ENCODE data around the gene FBXO9.

The FBXO9 gene

GRCh38 chr6:53128842-53129241, 63.6 kb downstream of the FBXO9 start:
- Histone ChIP-seq H3K27ac (ENCODE audit: low read depth, low read length) (no peak overlapping the region), H3K27me3 (ENCODE audit: control insufficient read depth, insufficient read depth, low read length) (no peaks in the 10 kb centered on the region), H3K9ac (ENCODE audit: low read length) (no peak overlapping the region), H3K36me3 (ENCODE audit: control insufficient read depth, insufficient read depth, low read length) (no peaks in the 10 kb centered on the region), H3K4me3 (ENCODE audit: low read length) (no peak overlapping the region), H3K4me1 (ENCODE audit: control insufficient read depth, insufficient read depth, low read length) (no peaks in the 10 kb centered on the region)

DNA sequence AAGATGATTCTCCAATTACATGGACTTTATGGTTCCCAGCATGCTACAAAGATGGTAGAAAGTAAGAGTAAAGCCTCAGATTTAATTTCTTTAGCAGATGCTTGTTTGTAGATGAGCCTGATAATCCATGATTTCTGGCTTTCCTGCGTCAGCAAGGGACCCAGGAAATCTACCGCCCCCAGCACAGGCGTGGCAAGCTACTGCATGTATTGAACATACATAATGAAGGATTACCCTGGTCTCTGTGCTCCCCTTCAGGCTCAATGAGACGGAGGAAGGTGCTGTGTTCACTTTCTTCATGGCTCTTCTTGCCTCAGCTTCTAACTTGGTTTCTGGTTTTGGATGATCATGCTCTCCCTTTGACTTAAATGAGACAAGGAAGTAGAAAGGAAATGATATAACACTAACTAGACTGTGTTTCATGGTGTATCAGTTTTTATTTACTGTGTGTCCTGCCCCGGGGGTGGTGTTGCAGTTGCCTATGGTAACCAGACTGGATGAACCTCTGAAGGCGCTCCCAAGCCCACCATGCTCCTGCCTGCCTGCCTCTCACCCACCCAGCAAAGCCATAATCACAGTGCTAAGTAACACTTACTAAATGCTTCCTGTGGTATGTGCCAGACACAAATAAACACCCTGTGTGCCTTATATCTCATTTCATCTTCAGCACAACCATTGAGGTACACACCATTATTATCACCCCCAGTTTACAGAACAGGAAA, 65.5 kb downstream of the FBXO9 start:
- no peak overlapping the region for H3K9ac ChIP-seq (ENCODE audit: low read length)
- no peaks in the 10 kb centered on the region for H3K4me1 ChIP-seq (ENCODE audit: control insufficient read depth, insufficient read depth, low read length)
- no peaks in the 10 kb centered on the region for H3K36me3 ChIP-seq (ENCODE audit: control insufficient read depth, insufficient read depth, low read length)
- H3K4me3 ChIP-seq (ENCODE audit: low read length) = no peak overlapping the region
- H3K27me3 ChIP-seq (ENCODE audit: control insufficient read depth, insufficient read depth, low read length) = no peaks in the 10 kb centered on the region
- H3K27ac ChIP-seq (ENCODE audit: low read depth, low read length) = no peak overlapping the region

GRCh38 chr6:53133961-53134360, 68.8 kb downstream of the FBXO9 start:
- H3K27me3 ChIP-seq (ENCODE audit: control insufficient read depth, insufficient read depth, low read length) = no peaks in the 10 kb centered on the region
- H3K4me3 ChIP-seq (ENCODE audit: low read length) = no peak overlapping the region
- H3K27ac ChIP-seq (ENCODE audit: low read depth, low read length) = no peak overlapping the region
- H3K4me1 ChIP-seq (ENCODE audit: control insufficient read depth, insufficient read depth, low read length) = no peaks in the 10 kb centered on the region
- H3K9ac ChIP-seq (ENCODE audit: low read length) = no peak overlapping the region
- no peaks in the 10 kb centered on the region for H3K36me3 ChIP-seq (ENCODE audit: control insufficient read depth, insufficient read depth, low read length)

DNA sequence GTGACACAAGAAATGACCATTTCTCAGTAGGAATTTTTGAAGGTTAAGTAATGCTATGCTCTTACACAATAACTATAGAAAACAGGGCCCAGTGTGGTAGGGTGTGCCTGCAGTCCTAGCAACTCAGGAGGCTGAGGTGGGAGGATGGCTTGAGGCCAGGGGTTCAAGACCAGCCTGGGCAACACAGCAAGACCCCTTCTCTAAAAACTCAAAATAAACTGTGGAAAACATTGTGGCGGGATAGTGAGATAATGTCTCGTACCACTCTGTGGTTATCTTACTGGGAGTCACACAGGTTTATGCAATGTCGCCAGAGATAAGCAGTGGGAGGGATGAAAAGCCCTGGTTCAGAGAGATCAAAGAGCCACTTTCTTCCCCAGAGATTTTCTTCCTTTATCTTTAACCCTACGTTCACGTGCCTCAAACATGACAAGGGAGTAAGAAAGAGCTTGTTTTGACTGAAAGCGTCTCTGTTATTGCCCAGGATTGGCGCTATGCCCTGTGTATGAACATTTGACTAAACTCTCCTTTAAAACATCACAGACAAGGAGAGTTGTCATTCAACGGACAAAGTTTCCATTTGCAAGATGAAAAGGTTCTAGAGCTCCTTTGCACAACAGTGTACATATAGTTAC, 69.5 kb downstream of the FBXO9 start:
- Histone ChIP-seq H3K27me3 (ENCODE audit: control insufficient read depth, insufficient read depth, low read length) (no peaks in the 10 kb centered on the region), H3K36me3 (ENCODE audit: control insufficient read depth, insufficient read depth, low read length) (no peaks in the 10 kb centered on the region), H3K9ac (ENCODE audit: low read length) (no peak overlapping the region), H3K4me3 (ENCODE audit: low read length) (no peak overlapping the region), H3K4me1 (ENCODE audit: control insufficient read depth, insufficient read depth, low read length) (no peaks in the 10 kb centered on the region), H3K27ac (ENCODE audit: low read depth, low read length) (no peak overlapping the region)

DNA sequence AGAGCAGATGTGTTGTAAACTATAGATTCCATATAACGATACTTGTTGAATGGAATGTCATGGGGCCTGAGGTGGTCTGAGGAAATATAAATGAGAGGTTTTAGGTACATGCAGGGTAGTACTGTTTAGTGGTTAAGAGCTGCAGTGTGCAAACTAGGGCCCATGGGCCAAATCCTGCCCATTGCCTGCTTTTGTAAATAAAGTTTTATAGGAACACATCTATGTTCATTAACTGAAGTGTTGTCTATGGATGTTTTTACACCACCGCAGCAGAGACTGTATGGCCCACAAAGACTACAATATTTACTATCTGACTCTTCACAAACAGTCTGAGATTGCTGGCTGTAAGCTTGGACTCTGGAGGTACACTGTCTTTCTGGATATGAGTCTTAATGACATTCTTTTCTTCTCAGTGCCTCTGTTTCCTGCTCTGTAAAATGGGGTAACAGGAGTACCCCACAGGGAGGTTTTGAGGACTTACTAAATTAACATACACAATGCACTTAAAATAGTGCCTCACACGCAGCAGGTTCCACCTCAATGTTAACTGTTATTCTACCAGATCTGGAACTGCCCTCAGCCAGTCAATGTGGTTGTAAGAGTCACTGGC, 70.9 kb downstream of the FBXO9 start:
- no peak overlapping the region for H3K27ac ChIP-seq (ENCODE audit: low read depth, low read length)
- no peaks in the 10 kb centered on the region for H3K36me3 ChIP-seq (ENCODE audit: control insufficient read depth, insufficient read depth, low read length)
- H3K4me1 ChIP-seq (ENCODE audit: control insufficient read depth, insufficient read depth, low read length) = peaks cover 2% of the 10 kb centered on the region
- H3K9ac ChIP-seq (ENCODE audit: low read length) = no peak overlapping the region
- no peak overlapping the region for H3K4me3 ChIP-seq (ENCODE audit: low read length)
- no peaks in the 10 kb centered on the region for H3K27me3 ChIP-seq (ENCODE audit: control insufficient read depth, insufficient read depth, low read length)

DNA sequence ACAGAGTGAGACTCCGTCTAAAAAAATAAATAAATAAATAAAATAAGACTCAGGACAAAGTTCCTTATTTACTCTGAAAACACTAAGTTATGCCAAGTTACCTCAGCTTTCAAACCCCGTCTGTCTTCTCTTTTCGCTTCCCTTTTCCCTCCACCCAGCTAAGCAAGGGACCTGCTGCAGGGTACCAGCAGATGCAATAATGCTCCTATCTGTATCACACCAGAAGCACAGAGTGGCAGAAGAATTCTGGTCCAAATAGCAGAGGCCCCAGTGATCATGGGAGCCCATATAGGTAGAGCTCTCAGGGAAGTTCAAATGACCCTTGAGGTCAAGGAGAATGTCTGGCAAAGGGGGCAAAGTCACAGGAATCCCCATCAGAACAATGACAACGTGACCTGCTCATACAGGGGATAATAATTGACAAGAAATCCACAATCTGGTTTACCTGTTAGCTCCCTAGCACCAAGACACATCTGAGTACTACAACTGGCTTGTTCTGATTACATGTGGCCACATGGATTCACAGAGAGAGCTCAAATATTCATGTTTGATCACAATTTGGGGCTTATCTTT, 74.7 kb downstream of the FBXO9 start:
- H3K4me1 ChIP-seq (ENCODE audit: control insufficient read depth, insufficient read depth, low read length) = peaks cover 18% of the 10 kb centered on the region
- H3K9ac ChIP-seq (ENCODE audit: low read length) = no peak overlapping the region
- no peak overlapping the region for H3K27ac ChIP-seq (ENCODE audit: low read depth, low read length)
- no peaks in the 10 kb centered on the region for H3K27me3 ChIP-seq (ENCODE audit: control insufficient read depth, insufficient read depth, low read length)
- no peak overlapping the region for H3K4me3 ChIP-seq (ENCODE audit: low read length)
- H3K36me3 ChIP-seq (ENCODE audit: control insufficient read depth, insufficient read depth, low read length) = no peaks in the 10 kb centered on the region

DNA sequence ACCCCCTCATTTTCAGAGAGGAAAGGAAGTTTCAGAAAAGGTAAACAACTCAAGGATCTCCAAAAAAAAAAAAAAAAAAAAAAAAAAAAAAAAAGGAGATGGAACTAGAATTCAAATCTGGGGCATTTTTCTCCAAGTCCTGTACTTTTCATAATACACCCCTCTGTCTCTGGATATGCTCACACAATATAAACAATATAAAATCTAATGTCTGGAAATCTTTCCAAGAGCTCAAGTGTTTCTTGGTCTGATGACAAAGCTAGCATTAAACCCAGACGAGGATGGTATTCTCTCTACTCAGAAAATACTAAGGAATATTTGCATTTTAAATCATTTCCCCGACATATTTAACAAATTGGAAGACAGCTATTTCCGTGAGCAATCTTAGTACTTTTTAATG, 77.6 kb downstream of the FBXO9 start:
- Histone ChIP-seq H3K4me3 (ENCODE audit: low read length) (no peak overlapping the region), H3K36me3 (ENCODE audit: control insufficient read depth, insufficient read depth, low read length) (no peaks in the 10 kb centered on the region), H3K9ac (ENCODE audit: low read length) (no peak overlapping the region), H3K27ac (ENCODE audit: low read depth, low read length) (peak overlapping the region; percentile 56), H3K27me3 (ENCODE audit: control insufficient read depth, insufficient read depth, low read length) (no peaks in the 10 kb centered on the region), H3K4me1 (ENCODE audit: control insufficient read depth, insufficient read depth, low read length) (peaks cover 20% of the 10 kb centered on the region)

DNA sequence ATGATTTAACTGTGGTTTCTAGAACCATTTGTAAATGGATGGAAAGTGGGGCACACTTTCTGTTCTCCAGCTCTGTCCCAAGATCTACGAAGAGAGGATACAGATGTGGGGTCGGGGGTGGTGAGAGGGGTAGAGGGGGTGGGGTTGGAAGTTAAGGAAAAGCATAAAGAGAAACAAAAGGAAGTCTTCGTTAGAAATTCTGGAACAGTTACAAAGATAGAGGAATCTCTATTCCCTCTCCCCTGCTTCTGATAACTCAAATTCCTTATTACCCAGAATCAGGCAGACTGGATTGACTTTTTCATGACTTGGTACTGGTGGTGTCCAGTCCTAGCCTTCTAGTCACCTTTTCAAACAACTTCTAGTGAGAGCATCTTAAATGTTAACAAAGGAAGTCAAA, 78.5 kb downstream of the FBXO9 start:
- H3K4me3 ChIP-seq (ENCODE audit: low read length) = no peak overlapping the region
- no peaks in the 10 kb centered on the region for H3K27me3 ChIP-seq (ENCODE audit: control insufficient read depth, insufficient read depth, low read length)
- H3K4me1 ChIP-seq (ENCODE audit: control insufficient read depth, insufficient read depth, low read length) = peaks cover 20% of the 10 kb centered on the region
- H3K27ac ChIP-seq (ENCODE audit: low read depth, low read length) = peak overlapping the region; percentile 56
- H3K9ac ChIP-seq (ENCODE audit: low read length) = no peak overlapping the region
- no peaks in the 10 kb centered on the region for H3K36me3 ChIP-seq (ENCODE audit: control insufficient read depth, insufficient read depth, low read length)

DNA sequence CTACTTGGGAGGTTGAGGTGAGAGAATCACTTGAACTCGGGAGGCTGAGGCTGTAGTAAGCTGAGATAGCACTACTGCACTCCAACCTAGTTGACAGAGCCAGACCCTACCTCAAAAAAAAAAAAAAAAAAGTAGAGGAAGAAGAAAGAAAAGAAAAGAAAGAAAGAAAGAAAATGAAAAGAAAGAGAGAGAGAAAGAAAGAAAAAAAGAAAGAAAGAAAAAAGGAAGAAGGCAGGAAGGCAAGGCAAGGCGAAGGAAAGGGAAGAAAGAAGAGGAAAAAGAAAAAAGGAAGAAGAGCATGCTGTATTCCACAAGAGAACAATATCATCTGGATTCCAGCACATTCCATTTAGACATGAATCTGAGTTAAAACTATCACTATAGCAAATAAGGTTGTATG, 79.6 kb downstream of the FBXO9 start:
- Histone ChIP-seq H3K27me3 (ENCODE audit: control insufficient read depth, insufficient read depth, low read length) (no peaks in the 10 kb centered on the region), H3K9ac (ENCODE audit: low read length) (no peak overlapping the region), H3K4me3 (ENCODE audit: low read length) (no peak overlapping the region), H3K4me1 (ENCODE audit: control insufficient read depth, insufficient read depth, low read length) (peaks cover 20% of the 10 kb centered on the region), H3K36me3 (ENCODE audit: control insufficient read depth, insufficient read depth, low read length) (no peaks in the 10 kb centered on the region), H3K27ac (ENCODE audit: low read depth, low read length) (peak overlapping the region; percentile 22)

DNA sequence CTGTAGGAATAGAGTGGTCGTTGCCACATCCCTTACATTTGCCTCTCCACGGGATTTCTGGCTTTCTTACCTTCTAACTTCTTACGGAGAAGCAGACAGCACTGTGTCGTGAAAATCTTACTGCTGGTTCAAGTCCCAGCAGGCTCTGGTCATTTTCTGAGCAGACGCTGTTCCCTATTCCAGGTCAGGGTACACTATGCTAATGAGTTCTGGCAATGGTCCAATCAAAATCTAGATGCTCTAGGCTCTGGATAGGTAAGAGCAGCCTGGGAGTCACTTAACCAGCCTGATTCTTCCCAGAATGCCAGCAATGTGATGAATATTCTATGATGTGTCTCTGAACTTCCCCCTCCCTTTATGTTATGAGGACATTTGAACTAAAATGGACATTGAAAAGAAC, 83.5 kb downstream of the FBXO9 start, which contains the start of gene GCM1:
GCM1 (minus strand) TSS at position 158 of the 400 bp plus-strand sequence. CDS start 3,209 bp downstream, outside the sequence.
- Histone ChIP-seq H3K27ac (ENCODE audit: low read depth, low read length) (no peak within 1 kb of the TSS), H3K4me3 (ENCODE audit: low read length) (no peak within 1 kb of the TSS), H3K36me3 (ENCODE audit: control insufficient read depth, insufficient read depth, low read length) (no peaks in the 10 kb centered on the region), H3K27me3 (ENCODE audit: control insufficient read depth, insufficient read depth, low read length) (no peaks in the 10 kb centered on the region), H3K9ac (ENCODE audit: low read length) (no peak within 1 kb of the TSS), H3K4me1 (ENCODE audit: control insufficient read depth, insufficient read depth, low read length) (peaks cover 6% of the 10 kb centered on the region)
